Stimulated activated naive CD4-positive, alpha-beta T cell treated with Interleukin-2 at 50 U/mL for 16 hours (primary cell): ENCODE results near the gene ST6GALNAC4.

ENCODE experiments used
- DNase-seq: peaks from one replicate; lab custom pipeline; 2025; lab: John Stamatoyannopoulos, UW

The ST6GALNAC4 gene

DNA sequence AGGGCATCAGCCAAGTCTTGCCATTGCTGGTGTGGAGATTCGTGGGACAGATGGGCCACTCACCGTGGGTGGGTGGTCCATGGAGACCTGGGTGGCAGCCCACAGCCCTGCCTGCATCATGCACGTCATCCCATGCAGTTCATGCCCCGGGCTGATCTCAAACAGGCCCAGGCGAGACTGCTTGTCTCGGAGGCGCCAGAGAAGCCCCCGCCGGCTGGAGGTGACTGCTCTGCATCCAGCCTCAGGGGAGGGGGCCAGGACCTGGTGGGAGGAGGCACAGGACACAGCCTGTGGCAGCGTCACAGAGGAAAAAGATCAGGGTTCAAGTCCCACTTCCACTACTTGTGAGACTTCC is 12.8 kb upstream of the ST6GALNAC4 start:
- no peak for DNase-seq

DNA sequence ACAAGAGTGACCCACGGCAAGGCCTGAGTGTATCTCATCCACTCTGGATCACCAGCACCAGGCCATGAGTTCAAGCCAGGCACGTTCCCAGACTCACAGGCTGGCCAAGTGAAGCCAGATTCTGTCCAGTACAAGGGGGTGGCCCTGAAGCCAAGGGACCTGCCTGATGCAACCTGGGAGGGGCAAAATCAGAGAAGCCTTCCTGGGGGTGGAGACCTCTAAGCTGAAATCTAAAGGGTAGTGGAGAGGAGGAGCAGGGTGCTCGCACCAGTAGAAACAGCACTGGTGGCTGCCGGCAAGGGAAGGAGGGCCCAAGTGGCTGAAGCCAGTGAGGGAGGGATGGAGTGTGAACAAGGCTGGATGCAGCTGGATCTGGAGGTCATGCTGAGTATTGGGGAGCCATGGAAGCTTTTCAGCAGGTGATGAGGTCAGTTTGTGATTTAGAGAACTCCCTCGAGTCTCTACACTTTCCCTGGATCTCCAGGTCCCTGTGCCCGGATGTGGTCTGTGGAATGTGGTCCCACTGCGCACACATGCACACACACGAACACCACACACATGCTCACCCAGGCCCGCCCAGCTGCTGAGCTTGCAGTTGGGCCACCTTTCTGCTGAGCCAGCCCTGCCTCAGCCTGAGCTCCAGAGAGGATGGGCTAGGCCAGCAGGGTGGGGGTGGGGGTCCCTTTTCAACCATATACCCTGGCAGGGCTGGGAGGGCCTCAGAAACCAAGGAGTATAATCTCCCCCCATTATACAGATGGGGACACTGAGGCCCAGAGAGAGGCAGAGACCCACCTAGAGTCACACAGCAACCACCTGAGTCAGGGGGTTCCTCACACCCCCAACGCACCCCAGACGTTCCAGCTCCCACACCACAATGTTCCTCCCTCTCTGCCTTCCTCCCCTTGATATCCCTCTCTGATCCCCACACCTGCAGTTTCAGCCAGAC is 12.1 kb upstream of the ST6GALNAC4 start:
- DNase-seq = no peak

GRCh38 chr9:127927988-127928675 is 11.3 kb upstream of the ST6GALNAC4 start:
- no peak for DNase-seq

DNA sequence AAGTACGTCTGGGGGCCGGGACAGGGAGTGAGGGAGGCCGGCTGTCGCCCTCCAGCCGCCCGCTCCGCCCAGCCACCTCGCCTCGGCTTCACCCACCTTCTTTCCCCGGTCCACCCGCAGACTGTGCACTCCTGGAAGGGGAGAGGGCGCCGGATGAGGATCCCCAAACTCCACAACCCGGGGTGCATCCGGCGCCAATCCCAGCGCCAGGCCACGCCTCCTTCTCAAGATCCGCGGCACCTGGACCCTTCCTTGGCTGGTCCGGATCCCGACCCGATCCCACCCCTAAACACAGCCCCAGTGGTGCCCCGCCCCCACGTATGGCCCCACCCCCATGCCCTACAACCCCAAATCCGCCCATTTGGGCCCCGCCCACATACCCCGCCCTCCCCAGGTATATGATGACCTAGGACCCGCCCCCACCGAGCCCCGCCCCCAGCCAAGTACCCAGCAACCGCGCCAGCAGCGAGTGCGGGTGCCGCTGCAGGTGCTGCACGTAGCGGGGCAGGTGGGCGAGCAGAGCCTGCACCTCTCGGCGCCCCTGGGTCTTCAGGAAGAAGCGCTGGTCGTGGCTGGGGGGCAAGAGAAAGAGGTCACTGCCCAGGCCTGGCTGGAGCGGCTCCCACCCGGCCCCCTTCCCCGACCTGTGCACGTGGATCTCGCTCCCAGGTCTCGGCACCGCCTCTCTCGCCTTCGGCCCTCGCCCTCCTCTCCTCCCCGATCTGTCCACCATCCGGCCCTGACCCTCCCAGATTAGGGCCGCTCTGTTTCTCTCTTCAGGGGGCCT is 10.6 kb upstream of the ST6GALNAC4 start:
- DNase-seq = peak; percentile 81

GRCh38 chr9:127926906-127927200 is 10.0 kb upstream of the ST6GALNAC4 start:
- DNase-seq = peak; percentile 24

DNA sequence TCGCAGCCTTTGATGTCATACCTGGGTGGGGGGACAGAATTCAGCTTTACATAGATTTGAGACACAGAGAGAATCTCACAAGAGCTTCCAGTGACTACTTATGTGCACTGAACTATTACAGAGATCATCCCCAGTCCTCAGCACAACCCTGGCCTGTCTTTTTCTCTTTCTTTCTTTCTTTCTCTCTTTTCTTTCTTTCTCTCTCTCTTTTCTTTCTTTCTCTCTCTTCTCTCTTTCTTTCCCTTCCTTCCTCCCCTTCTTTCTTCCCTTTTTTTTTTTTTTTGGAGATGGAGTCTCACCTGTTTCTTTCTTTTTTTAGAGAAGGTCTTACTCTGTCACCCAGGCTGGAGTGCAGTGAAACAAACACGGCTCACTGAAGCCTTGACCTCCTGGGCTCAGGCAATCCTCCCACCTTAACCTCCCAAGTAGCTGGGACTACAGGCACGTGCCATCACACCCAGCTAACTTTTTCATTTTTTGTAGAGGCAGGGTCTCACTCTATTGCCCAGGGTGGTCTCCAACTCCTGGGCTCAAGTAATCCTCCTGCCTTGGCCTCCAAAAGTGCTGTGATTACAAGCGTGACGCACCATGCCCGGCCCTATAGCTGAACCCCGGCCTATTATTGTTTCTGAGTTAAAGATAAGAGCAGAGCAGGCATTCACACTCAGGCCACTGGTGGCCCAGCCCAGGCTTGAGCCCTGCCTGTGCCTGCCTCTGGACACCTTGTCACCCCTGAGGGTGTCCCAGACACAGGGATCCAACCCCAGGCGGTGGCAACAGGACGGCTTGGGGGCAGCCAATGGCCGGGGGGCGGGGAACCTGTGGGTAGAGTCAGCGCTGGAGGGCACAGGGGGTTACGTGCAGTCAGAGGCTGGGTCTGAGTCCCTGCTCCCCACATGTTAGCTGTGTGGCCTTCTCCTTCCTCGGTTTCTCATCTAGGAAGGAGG is 9.4 kb upstream of the ST6GALNAC4 start:
- no peak for DNase-seq

- no peak for DNase-seq
These were observed 8.0 kb upstream of the ST6GALNAC4 start for GRCh38 chr9:127924736-127925444.

DNA sequence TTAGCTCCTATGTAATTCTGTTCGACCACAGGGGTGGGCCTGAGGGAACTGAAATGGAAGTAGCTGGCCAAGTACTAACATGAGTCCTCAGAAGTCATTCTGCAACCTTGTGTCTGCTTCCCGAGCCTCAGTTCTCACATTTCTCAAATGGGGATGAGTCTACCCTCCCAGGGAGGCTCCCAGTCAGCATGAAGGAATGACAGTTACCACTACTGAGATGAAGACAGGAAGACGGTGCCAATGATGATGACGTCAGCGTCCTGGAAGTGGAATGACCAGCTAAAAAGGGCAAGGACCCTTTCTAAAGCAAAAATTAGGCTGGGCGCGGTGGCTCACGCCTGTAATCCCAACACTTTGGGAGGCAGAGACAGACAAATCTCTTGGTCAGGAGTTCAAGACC is 6.9 kb upstream of the ST6GALNAC4 start:
- DNase-seq = no peak

DNA sequence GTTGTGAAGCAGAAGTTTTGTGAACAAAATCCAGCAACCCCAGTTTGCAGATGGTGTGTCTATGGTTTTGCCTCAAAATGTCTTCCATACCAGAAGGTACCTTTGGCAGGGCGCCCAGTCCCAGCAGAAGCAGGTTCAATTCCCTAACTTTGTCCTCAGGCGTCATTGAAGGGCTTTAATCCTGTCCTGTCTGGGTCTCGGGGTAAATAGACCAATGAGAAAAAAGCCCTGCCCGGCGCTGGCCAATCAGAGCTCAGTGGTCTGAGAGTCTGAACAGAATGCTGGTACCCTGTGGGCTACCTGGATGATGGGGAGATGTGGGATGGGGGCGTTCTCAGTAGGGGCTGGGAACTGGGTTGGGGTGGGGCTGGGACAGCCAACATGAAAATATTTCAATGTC is 6.2 kb upstream of the ST6GALNAC4 start:
- no peak for DNase-seq

- DNase-seq = peak; percentile 62
These were observed 4.8 kb upstream of the ST6GALNAC4 start for GRCh38 chr9:127921557-127922120.

- DNase-seq = no peak
These were observed 4.0 kb upstream of the ST6GALNAC4 start for GRCh38 chr9:127920794-127921193.

GRCh38 chr9:127919253-127919815 is 2.5 kb upstream of the ST6GALNAC4 start:
- DNase-seq = peak; percentile 34

DNA sequence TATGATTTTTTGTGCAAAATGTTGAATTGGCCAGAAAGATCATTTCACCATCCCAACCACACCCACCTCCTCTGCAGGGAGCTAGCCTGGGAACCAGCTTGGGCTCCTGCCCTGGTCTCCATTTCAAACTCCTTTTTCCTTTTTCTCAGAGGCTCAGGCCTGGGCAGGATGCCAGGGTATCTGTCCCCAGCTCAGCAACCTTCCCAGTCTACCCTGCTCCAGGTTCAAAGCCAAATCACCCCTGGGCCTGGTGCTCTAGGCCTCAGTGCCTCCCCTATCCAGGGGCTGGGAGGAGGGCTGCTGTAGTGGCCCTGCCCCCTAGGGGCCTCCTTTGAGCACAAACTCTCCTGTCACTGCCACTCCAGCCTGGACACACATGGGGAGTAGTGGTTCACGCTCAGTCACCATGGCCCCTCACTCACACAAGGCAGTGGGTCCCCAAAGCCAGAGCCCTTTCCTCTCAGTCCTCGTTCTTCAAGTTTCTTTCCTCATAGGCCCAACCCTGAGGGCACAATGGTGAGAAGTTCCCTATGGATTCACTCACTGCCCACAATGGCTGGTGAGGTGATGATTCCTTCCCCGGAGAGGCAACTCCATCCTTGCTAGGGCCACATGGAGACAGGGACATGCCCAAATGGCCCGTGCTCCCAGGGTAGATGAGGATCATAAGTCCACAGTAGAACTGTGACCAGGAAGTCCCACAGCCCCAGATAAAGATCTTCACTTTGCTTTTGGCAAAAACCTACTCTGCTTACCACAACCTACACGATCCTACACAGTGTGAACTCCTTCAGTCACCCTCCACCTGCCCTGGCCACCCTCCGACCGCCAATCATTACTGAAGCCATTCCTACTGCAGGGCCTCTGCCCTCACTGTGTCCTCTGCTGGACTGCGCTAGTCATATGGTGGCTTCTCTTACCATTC is 1.6 kb upstream of the ST6GALNAC4 start:
- DNase-seq = no peak

DNA sequence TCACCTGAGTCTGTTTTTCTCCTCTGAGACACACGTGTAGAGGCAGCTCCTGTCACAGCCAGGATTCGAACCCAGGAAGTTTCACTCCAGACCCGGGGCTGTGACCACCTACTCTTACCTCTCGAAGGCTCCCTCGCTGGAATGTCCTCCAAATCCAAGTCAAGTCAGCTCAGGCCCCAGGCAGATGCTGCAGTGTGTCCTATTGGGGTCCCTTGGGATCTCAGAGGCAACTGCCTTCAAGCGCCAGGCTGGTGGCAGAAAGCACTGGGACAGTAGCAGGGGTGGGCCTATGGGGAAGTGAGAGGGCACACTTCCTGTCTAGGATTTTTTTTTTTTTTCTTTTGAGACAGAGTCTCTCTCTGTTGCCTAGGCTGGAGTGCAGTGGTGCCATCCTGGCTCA is 762 bp upstream of the ST6GALNAC4 start:
- no peak for DNase-seq

- no peak for DNase-seq
These were observed 781 bp downstream of the ST6GALNAC4 start for GRCh38 chr9:127915801-127916719.

- no peak for DNase-seq
These were observed 1.5 kb downstream of the ST6GALNAC4 start for GRCh38 chr9:127915325-127915752.

DNA sequence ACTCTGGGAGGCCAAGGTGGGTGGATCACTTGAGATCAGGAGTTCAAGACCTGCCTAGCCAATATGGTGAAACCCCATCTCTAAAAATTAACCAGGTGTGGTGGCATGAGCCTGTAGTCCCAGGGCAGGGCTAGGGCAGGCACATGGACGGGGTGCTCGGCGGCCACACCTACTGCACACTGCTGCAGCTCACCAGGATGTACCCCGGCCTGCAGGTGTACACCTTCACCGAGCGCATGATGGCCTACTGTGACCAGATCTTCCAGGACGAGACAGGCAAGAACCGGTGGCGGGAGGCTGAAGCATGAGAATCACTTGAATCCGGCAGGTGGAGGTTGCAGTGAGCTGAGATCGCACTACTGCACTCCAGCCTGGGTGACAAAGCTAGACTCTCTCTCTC is 3.2 kb downstream of the ST6GALNAC4 start:
- no peak for DNase-seq

- DNase-seq = no peak
These were observed 4.0 kb downstream of the ST6GALNAC4 start for GRCh38 chr9:127912882-127913281.
